GM23338 (cell line): ENCODE results near the gene SH3D19. TPM values are rescaled to one million over a fixed set of nuclear protein-coding genes. Genes with fewer than 3 reads are reported as not detected.
"Not testable (repeated sequence)": the region's sequence is repeated elsewhere in the genome, so short reads cannot be mapped to it uniquely, and the experiment has no call there.

Source experiments
- ATAC-seq: fragments of 200-7000 bp; cut with Tn5 transposase; 3 replicates; pipeline ENCODE4 v1.9.1; 2020
- DNase-seq: peaks from one replicate; pipeline ENCODE4 v3.0.0-alpha.2; 2015; ENCODE audit warnings: low spot score
- H2AFZ ChIP-seq: fragments of 200-600 bp; sonication (generic); 2 replicates; pipeline ENCODE4 v1.8.0; 2016; ENCODE audit warnings: antibody characterized with exemption, mild to moderate bottlenecking, moderate library complexity
- H3F3A ChIP-seq: fragments of 200-600 bp; sonication (generic); replicated peaks from 2 replicates; pipeline ENCODE4 v1.8.0; 2017; ENCODE audit warnings: antibody characterized with exemption, mixed run types, low read depth
- H3K27ac ChIP-seq: fragments of 200-600 bp; sonication (generic); 2 replicates; pipeline ENCODE4 v1.6.1; 2016; ENCODE audit warnings: low read depth
- H3K27me3 ChIP-seq: fragments of 200-600 bp; sonication (generic); 2 replicates; pipeline ENCODE4 v1.8.0; 2016; ENCODE audit warnings: mild to moderate bottlenecking, mixed run types, moderate library complexity; ENCODE audit not compliant: insufficient read depth
- H3K36me3 ChIP-seq: fragments of 200-600 bp; sonication (generic); 2 replicates; pipeline ENCODE4 v1.8.0; 2016; ENCODE audit warnings: mild to moderate bottlenecking; ENCODE audit not compliant: insufficient read depth
- H3K4me1 ChIP-seq: fragments of 200-600 bp; sonication (generic); 2 replicates; pipeline ENCODE4 v1.8.0; 2016; ENCODE audit warnings: mild to moderate bottlenecking, moderate library complexity; ENCODE audit not compliant: insufficient read depth
- H3K4me2 ChIP-seq: fragments of 200-600 bp; sonication (generic); 2 replicates; pipeline ENCODE4 v1.7.1; 2017; ENCODE audit warnings: mixed run types
- H3K4me3 ChIP-seq: fragments of 200-600 bp; sonication (generic); 2 replicates; pipeline ENCODE4 v1.6.1; 2016; ENCODE audit warnings: mixed run types
- H3K79me2 ChIP-seq: fragments of 200-600 bp; sonication (generic); replicated peaks from 2 replicates; pipeline ENCODE4 v1.8.0; 2017; ENCODE audit warnings: mild to moderate bottlenecking; ENCODE audit not compliant: insufficient read depth
- H3K9me2 ChIP-seq: fragments of 200-600 bp; sonication (generic); 2 replicates; pipeline ENCODE4 v1.8.0; 2017; ENCODE audit not compliant: insufficient read depth
- H4K20me1 ChIP-seq: fragments of 200-600 bp; sonication (generic); replicated peaks from 2 replicates; pipeline ENCODE4 v1.8.0; 2017; ENCODE audit warnings: mild to moderate bottlenecking; ENCODE audit not compliant: insufficient read depth
- H3K27ac Mint-ChIP-seq: 2 replicates; pipeline ENCODE4 v1.8.0; 2020; ENCODE audit warnings: inconsistent platforms, mild to moderate bottlenecking, moderate library complexity, mixed read lengths
- H3K27me3 Mint-ChIP-seq: 3 replicates; pipeline ENCODE4 v1.8.0; 2022; ENCODE audit warnings: low read depth, mild to moderate bottlenecking, moderate library complexity, mixed read lengths, inconsistent platforms; ENCODE audit not compliant: insufficient read depth, poor library complexity
- H3K36me3 Mint-ChIP-seq: 3 replicates; pipeline ENCODE4 v1.8.0; 2021; ENCODE audit warnings: low read depth, mild to moderate bottlenecking, inconsistent platforms, moderate library complexity, mixed read lengths
- H3K4me1 Mint-ChIP-seq: 3 replicates; pipeline ENCODE4 v1.8.0; 2020; ENCODE audit warnings: mild to moderate bottlenecking, inconsistent platforms, mixed read lengths
- H3K4me3 Mint-ChIP-seq: 3 replicates; pipeline ENCODE4 v1.8.0; 2021; ENCODE audit warnings: moderate library complexity, mild to moderate bottlenecking, inconsistent platforms, mixed read lengths
- H3K9me3 Mint-ChIP-seq: 3 replicates; pipeline ENCODE4 v1.8.0; 2020; ENCODE audit warnings: moderate library complexity, mild to moderate bottlenecking, inconsistent platforms, mixed read lengths
- CTCF ChIP-seq, 2 experiments: fragments of 200-600 bp in 1 of 2; sonication (generic) in 1 of 2; conservative IDR thresholded peaks; 2 replicates each; pipeline versions ENCODE4 v1.5.1 to v1.6.1; 2016 to 2017; ENCODE audit warnings: antibody characterized with exemption in 2 of 2, low read depth in 2 of 2, mild to moderate bottlenecking in 2 of 2, moderate library complexity in 1 of 2
- ETS1 ChIP-seq: IDR thresholded peaks from 2 replicates; pipeline ENCODE4 v1.6.1; 2016; ENCODE audit warnings: antibody characterized with exemption
- EZH2 ChIP-seq: fragments of 200-600 bp; sonication (generic); IDR thresholded peaks from one replicate; pipeline ENCODE4 v1.8.0; 2017; ENCODE audit warnings: antibody characterized with exemption, mild to moderate bottlenecking, low read depth; ENCODE audit not compliant: unreplicated experiment
- EZH2phosphoT487 ChIP-seq: fragments of 200-600 bp; sonication (generic); IDR thresholded peaks from one replicate; pipeline ENCODE4 v1.8.1; 2018; ENCODE audit warnings: antibody characterized with exemption; ENCODE audit not compliant: unreplicated experiment
- JUNB ChIP-seq: IDR thresholded peaks from one replicate; pipeline ENCODE4 v1.6.1; 2016; ENCODE audit warnings: antibody characterized with exemption; ENCODE audit not compliant: unreplicated experiment
- NANOG ChIP-seq: IDR thresholded peaks from 2 replicates; pipeline ENCODE4 v1.6.1; 2016; ENCODE audit warnings: antibody characterized with exemption, borderline replicate concordance
- POLR2AphosphoS5 ChIP-seq: IDR thresholded peaks from 2 replicates; pipeline ENCODE4 v1.6.1; 2016; ENCODE audit warnings: antibody characterized with exemption, low read depth
- REST ChIP-seq: IDR thresholded peaks from one replicate; pipeline ENCODE4 v1.6.1; 2018; ENCODE audit warnings: antibody characterized with exemption; ENCODE audit not compliant: unreplicated experiment
- ZNF462 ChIP-seq: fragments of 250-450 bp; sonication (Bioruptor Pico); IDR thresholded peaks from 2 replicates; pipeline ENCODE4 v1.5.0; 2020; ENCODE audit warnings: mild to moderate bottlenecking, moderate library complexity
- polyA plus RNA-seq: library from polyadenylated mRNA; unstranded; fragments of >200 nt; fragmentation: Nextera tagmentation; extraction: Ambion mirVana; gene quantifications from 2 replicates; pipeline ENCODE4 v1.2.1, GENCODE V29; 2016
- total RNA-seq: library from RNA; depleted of rRNA; stranded (reverse); fragments of >200 nt; shearing (Covaris generic); gene quantifications from 2 replicates; pipeline ENCODE4 v1.2.3, GENCODE V29; 2014

Gene SH3D19
- total and polyA plus RNA-seq, 2 experiments from 2014 or later: 25.3 to 57.4 TPM

GRCh38 chr4:151139814-151140213 is 185.6 kb downstream of the SH3D19 start:
- H3K4me3 ChIP-seq: no peak overlapping the region
- no peaks in the 10 kb centered on the region for H4K20me1 ChIP-seq
- Mint-ChIP-seq H3K36me3 (peaks cover 30% of the 10 kb centered on the region), H3K9me3 (no peaks in the 10 kb centered on the region), H3K4me1 (peaks cover 2% of the 10 kb centered on the region; the same call in 2 of the 3 replicates), H3K4me3 (no peak overlapping the region), H3K27ac (no peak overlapping the region), H3K27me3 (no peaks in the 10 kb centered on the region)
- no peak overlapping the region for H3K4me2 ChIP-seq
- H3K79me2 ChIP-seq: no peaks in the 10 kb centered on the region
- no peaks in the 10 kb centered on the region for H3F3A ChIP-seq
- no peaks in the 10 kb centered on the region for H3K27me3 ChIP-seq
- no peaks in the 10 kb centered on the region for H3K9me2 ChIP-seq
- no peak overlapping the region for H2AFZ ChIP-seq
- H3K27ac ChIP-seq: no peak overlapping the region
- DNase-seq (no peak), ATAC-seq (no peak)
- H3K4me1 ChIP-seq: peaks cover 8% of the 10 kb centered on the region; the same call in 1 of the 2 replicates
- peaks cover 11% of the 10 kb centered on the region for H3K36me3 ChIP-seq
- TF ChIP-seq ETS1: no peak
- TF ChIP-seq EZH2: no peak
- TF ChIP-seq JUNB: no peak
- TF ChIP-seq REST: no peak
- TF ChIP-seq POLR2AphosphoS5: no peak
- no peak for TF ChIP-seq EZH2phosphoT487
- TF ChIP-seq ZNF462 (CRISPR knock-in tag): no peak
- TF ChIP-seq NANOG: no peak
- TF ChIP-seq CTCF (conservative IDR thresholded peaks at IDR 0.05; ENCODE audit: low read depth in 2 of 2): no peak

GRCh38 chr4:151136048-151136447 is 189.4 kb downstream of the SH3D19 start:
- H3K4me2 ChIP-seq, H3K27ac Mint-ChIP-seq, H2AFZ ChIP-seq, H3K9me2 ChIP-seq, H3K4me1 ChIP-seq, H3K36me3 ChIP-seq, DNase-seq, H3K4me3 ChIP-seq, H3K9me3 Mint-ChIP-seq, H3K4me1 Mint-ChIP-seq, H3K27ac ChIP-seq, ATAC-seq, H3F3A ChIP-seq, H3K4me3 Mint-ChIP-seq, H3K79me2 ChIP-seq, H4K20me1 ChIP-seq, H3K27me3 ChIP-seq, H3K27me3 Mint-ChIP-seq: not testable (repeated sequence)
- peaks cover 22% of the 10 kb centered on the region for H3K36me3 Mint-ChIP-seq
